ENCODE results near the gene COPZ1.
A peak's percentile ranks its signal among the peaks of the same experiment; 100 is the strongest.

The COPZ1 gene

GRCh38 chr12:54358191-54358944 lies 33.4 kb downstream of the COPZ1 start:
- no peak for DNase-seq (ENCODE audit: low spot score)

- peak; percentile 77 for DNase-seq (ENCODE audit: low spot score)
Observed at GRCh38 chr12:54358945-54359761, 34.2 kb downstream of the COPZ1 start.

- DNase-seq (ENCODE audit: low spot score): no peak
Observed at GRCh38 chr12:54359762-54360351, 34.9 kb downstream of the COPZ1 start.

- DNase-seq (ENCODE audit: low spot score): peak; percentile 83
Observed at GRCh38 chr12:54360717-54361456, 36.0 kb downstream of the COPZ1 start.

- DNase-seq (ENCODE audit: low spot score): no peak
Observed at GRCh38 chr12:54363047-54363446, 38.1 kb downstream of the COPZ1 start.

- no peak for DNase-seq (ENCODE audit: low spot score)
Observed at GRCh38 chr12:54363618-54364017, 38.7 kb downstream of the COPZ1 start.

- DNase-seq (ENCODE audit: low spot score): no peak
Observed at GRCh38 chr12:54364413-54364812, 39.5 kb downstream of the COPZ1 start, which contains the start of gene GPR84. GPR84 (minus strand) TSS chr12:54364486; CDS start chr12:54363851, 635 bp downstream.

- DNase-seq (ENCODE audit: low spot score): no peak
Observed at GRCh38 chr12:54368025-54368708, 43.2 kb downstream of the COPZ1 start.

- peak; percentile 88 for DNase-seq (ENCODE audit: low spot score)
Observed at GRCh38 chr12:54368709-54369596, 44.0 kb downstream of the COPZ1 start.

GRCh38 chr12:54369597-54370131 lies 44.7 kb downstream of the COPZ1 start:
- no peak for DNase-seq (ENCODE audit: low spot score)

GRCh38 chr12:54370171-54370730 lies 45.3 kb downstream of the COPZ1 start:
- DNase-seq (ENCODE audit: low spot score): no peak

- no peak for DNase-seq (ENCODE audit: low spot score)
Observed at GRCh38 chr12:54371328-54372112, 46.6 kb downstream of the COPZ1 start.

GRCh38 chr12:54372113-54372806 lies 47.3 kb downstream of the COPZ1 start:
- DNase-seq (ENCODE audit: low spot score): no peak

- DNase-seq (ENCODE audit: low spot score): peak; percentile 35
Observed at GRCh38 chr12:54373649-54374561, 49.0 kb downstream of the COPZ1 start.

GRCh38 chr12:54374562-54375258 lies 49.8 kb downstream of the COPZ1 start:
- DNase-seq (ENCODE audit: low spot score): no peak

GRCh38 chr12:54375259-54375579 lies 50.3 kb downstream of the COPZ1 start:
- no peak for DNase-seq (ENCODE audit: low spot score)

- peak; percentile 17 for DNase-seq (ENCODE audit: low spot score)
Observed at GRCh38 chr12:54376596-54376995, 51.7 kb downstream of the COPZ1 start.

All from hematopoietic multipotent progenitor cell treated with erythropoietin and hydrocortisone succinate and interleukin-3 and kit ligand, for 17 days (in vitro differentiated cells).